ENCODE data around the gene BABAM2.

Gene BABAM2

GRCh38 chr2:28036307-28036706, 145.8 kb downstream of the BABAM2 start:
- no peak for DNase-seq

DNA sequence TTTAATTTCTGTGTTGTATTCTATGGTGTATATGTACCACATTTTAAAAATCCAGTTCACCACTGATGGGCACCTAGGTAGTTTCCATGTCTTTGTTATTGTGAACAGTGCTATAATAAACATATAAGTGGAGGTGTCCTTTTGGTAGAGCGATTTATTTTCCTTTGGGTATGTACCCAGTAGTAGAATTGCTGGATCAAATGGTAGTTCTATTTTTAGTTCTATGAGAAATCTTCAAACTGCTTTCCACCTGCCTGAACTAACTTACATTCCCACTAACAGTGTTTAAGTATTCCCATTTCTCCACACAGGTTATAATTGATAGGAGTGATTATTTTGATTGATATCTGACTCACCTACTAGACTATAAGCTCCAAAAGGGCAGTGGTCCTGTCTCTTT, 148.2 kb downstream of the BABAM2 start:
- no peak for DNase-seq

- no peak for DNase-seq
These were observed 155.3 kb downstream of the BABAM2 start for GRCh38 chr2:28045676-28046351.

GRCh38 chr2:28046921-28047320, 156.4 kb downstream of the BABAM2 start:
- no peak for DNase-seq

DNA sequence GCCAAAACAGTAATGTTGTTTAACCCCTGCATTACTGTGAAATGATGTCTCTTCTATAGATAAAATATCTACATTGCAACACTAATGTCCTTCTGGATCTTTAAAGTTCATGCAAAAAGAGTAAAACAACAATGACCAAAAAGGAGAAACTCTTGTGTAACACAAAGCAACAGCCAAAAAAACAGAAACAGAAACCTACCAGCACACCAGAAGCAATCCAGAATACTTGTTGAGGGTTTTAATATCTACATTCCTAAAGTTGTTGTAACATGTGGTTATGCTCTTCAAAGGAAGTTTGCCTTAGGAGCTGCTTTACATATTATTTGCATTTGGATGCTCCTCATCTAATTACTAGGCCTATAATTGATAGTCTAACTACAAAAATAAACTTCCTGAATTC, 157.2 kb downstream of the BABAM2 start:
- DNase-seq: no peak

GRCh38 chr2:28048341-28048740, 157.8 kb downstream of the BABAM2 start:
- no peak for DNase-seq

- no peak for DNase-seq
These were observed 158.9 kb downstream of the BABAM2 start for GRCh38 chr2:28049416-28049815.

DNA sequence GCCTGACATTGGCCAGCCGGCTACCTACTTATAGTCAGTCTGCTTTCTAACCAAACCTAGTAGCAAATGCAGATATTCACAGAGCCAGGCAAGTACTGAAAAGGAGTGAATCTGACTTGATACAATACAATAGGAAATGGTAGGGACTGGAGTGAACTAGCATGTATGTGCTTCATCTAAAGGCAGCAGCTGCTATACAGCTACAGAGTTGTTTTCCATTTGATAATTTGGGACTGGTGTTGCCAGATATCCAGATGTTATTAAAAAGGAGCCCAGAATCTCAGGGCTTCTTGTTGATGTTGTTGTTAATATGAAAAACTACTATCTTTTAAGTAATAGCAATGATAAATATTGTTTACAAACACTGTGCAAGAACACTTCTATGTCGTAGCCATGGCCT, 159.4 kb downstream of the BABAM2 start:
- no peak for DNase-seq

DNA sequence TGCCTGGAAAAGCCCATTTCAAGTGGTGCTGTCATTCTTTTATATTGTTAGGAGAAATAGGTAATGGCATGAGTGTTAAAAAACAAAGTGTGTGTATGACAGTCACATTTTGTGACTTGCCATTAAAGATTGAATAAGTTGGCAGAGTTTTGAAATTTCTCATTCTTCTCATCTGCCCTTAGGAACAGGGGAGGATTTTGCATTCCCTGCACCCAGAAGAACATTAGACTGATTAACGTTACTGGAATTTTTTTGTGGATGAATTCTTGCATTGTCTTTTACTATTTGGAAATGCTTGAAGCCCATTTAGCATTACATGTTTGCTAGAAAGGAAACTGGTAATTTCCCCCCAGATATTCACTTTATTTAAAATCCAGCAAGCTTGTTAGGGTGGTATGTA, 162.2 kb downstream of the BABAM2 start:
- no peak for DNase-seq

DNA sequence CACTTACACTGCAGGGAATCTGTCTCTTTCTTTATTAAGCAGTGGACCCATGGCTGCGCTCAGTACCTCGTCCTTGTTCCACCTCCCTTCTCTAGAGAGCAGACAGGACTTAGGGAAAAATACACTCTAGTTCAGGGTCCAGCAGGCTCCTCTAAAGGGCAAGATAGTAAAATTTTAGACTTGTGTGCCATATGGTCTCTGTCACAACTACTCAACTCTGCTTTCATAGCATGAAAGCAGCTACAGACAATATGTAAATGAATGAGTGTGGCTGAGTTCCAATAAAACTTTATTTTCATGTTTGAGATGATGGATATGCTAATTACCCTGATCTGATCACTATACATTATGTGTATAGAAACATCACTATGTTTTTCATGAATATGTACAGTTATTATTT, 163.1 kb downstream of the BABAM2 start:
- DNase-seq: no peak

GRCh38 chr2:28054916-28055315, 164.4 kb downstream of the BABAM2 start:
- no peak for DNase-seq

GRCh38 chr2:28055325-28055970, 164.9 kb downstream of the BABAM2 start:
- DNase-seq: no peak

- no peak for DNase-seq
These were observed 168.3 kb downstream of the BABAM2 start for GRCh38 chr2:28058791-28059190.

DNA sequence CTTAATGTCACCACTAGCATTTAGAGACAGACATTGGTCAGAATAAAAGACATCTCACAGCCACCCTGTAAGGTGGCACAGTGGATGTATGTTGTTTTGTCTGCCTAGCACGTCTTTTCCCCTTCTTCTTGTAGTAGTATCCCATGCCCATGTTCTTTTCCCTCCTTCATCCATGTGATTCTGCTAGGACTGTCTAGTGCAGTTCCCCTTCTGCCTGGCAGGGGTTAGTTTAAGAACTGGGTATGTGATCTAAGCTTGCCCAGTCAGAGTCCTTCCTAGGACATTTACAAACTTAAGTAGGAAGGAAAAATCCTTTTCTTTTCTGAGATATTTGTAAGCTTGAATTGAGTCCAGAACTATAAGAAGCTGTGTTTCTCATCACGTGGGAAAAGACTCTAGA, 172.3 kb downstream of the BABAM2 start:
- no peak for DNase-seq

- DNase-seq: no peak
These were observed 173.0 kb downstream of the BABAM2 start for GRCh38 chr2:28063492-28063962.

GRCh38 chr2:28067602-28068001, 177.1 kb downstream of the BABAM2 start:
- no peak for DNase-seq

GRCh38 chr2:28068088-28068487, 177.6 kb downstream of the BABAM2 start:
- DNase-seq: no peak

DNA sequence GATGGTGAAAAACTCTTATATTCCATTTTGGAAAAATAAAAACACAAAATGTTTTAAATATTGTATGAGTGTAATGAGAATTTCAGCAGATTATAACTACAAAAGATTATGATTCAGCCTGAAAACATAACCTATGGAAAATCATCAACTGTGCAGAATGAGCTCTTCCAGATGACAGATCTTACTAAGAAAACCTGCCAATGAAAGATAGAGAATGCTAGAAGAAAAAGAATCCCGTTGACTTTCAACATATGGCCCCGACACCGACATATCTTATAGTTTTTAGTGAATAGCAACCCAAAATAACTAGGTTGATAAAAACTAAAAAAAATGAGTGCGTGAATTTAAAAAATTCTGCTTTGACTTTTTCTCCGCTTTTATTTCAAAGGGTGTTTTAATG, 178.0 kb downstream of the BABAM2 start:
- no peak for DNase-seq

GRCh38 chr2:28071221-28071620, 180.7 kb downstream of the BABAM2 start:
- no peak for DNase-seq

DNA sequence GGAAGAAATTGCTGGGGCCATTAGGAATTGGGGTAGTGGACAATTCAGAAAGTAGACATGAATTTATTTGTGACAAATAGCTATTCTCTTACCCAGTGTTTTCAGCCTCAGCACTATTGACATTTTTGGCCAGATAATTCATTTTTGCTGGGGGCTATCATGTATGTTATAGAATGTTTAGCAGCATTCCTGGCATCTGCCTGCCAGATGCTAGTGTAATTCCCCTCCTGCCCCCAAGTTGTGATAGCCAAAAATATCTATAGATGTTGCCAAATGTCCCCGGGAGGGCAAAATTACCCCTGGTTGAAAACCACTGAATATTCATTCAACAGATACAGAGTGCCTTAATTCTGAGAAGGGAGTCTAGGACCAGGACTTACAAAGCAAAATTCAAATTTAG, 183.6 kb downstream of the BABAM2 start:
- DNase-seq: no peak

GRCh38 chr2:28080911-28081310, 190.4 kb downstream of the BABAM2 start:
- DNase-seq: no peak

GRCh38 chr2:28082131-28082530, 191.6 kb downstream of the BABAM2 start:
- DNase-seq: no peak

DNA sequence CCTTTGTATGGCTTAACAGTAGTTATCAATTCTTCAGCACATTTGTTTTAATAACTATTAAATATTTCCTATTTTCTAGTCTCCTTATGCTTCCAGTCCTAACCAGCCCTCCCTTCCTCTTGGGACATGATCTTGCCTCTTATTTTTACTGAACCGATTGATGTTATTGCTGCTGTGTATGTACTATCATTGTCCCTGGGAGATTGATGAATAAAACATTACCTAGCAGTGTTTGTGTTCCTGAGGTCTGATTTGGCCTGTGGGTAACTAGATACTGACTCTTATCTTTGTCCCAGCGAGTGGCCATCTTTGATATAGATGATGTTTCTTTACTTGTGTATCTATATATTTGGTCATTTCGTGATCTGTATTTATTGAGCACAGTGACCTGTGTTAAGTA, 192.9 kb downstream of the BABAM2 start:
- DNase-seq: no peak

DNA sequence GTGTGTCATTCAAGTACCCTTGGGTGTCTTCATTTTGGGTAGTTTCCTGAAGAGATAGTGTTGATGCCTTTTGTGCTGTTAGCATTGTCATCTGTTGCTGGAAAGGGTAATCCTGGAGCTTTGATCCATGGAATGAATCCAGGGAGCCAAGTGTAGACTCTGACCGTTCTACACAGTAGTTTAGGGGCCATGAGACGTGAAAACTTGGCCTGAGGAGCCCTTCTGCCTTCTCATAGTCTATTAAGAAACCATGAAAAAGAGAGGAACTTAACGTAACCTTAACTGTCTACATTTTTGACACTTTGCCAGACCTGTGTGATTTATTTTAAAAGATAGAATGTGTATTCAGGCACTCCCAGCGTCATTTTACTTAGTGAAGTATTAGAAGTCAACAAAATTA, 194.0 kb downstream of the BABAM2 start:
- DNase-seq: no peak

- no peak for DNase-seq
These were observed 194.7 kb downstream of the BABAM2 start for GRCh38 chr2:28085201-28085600.
